Mesenchymal stem cell (in vitro differentiated cells and primary cell): Measurements from ENCODE around the gene SCNN1B.

Experiments used
- DNase-seq: peaks from one replicate; pipeline ENCODE4 v3.0.0-alpha.2; 2013
- H2AFZ ChIP-seq: one replicate; pipeline ENCODE4 v1.6.1; 2013; ENCODE audit warnings: low read depth, mild to moderate bottlenecking, control low read depth, inconsistent platforms, low read length, moderate library complexity
- H2AK5ac ChIP-seq: 2 replicates; pipeline ENCODE4 v1.6.1; 2013; ENCODE audit warnings: low read length, moderate library complexity, mild to moderate bottlenecking, inconsistent platforms; ENCODE audit not compliant: severe bottlenecking
- H2BK120ac ChIP-seq: one replicate; pipeline ENCODE4 v1.6.1; 2013; ENCODE audit warnings: low read depth, mild to moderate bottlenecking, inconsistent platforms, low read length, moderate library complexity
- H2BK12ac ChIP-seq, 2 experiments: one replicate each; pipeline ENCODE4 v1.6.1; 2013; ENCODE audit warnings: inconsistent platforms in 2 of 2, low read length in 2 of 2, mild to moderate bottlenecking in 2 of 2, moderate library complexity in 2 of 2, control low read depth in 1 of 2
- H2BK15ac ChIP-seq: one replicate; pipeline ENCODE4 v1.6.1; 2013; ENCODE audit warnings: mild to moderate bottlenecking, low read depth, inconsistent platforms; ENCODE audit not compliant: poor library complexity, severe bottlenecking
- H2BK5ac ChIP-seq: 2 replicates; pipeline ENCODE4 v1.6.1; 2013; ENCODE audit warnings: low read depth, mild to moderate bottlenecking, low read length, control low read depth, inconsistent platforms; ENCODE audit not compliant: poor library complexity, severe bottlenecking
- H3K14ac ChIP-seq, 2 experiments: one replicate each; pipeline ENCODE4 v1.6.1; 2013; ENCODE audit warnings: inconsistent platforms in 2 of 2, low read length in 2 of 2, control low read depth in 1 of 2, mild to moderate bottlenecking in 1 of 2, moderate library complexity in 1 of 2
- H3K18ac ChIP-seq, 2 experiments: one replicate each; pipeline ENCODE4 v1.6.1; 2013; ENCODE audit warnings: inconsistent platforms in 2 of 2, low read length in 2 of 2, control low read depth in 1 of 2, low read depth in 1 of 2, mild to moderate bottlenecking in 1 of 2
- H3K23ac ChIP-seq, 2 experiments: one replicate each; pipeline ENCODE4 v1.6.1; 2013; ENCODE audit warnings: inconsistent platforms in 2 of 2, low read length in 2 of 2, mild to moderate bottlenecking in 2 of 2, moderate library complexity in 2 of 2, control low read depth in 1 of 2
- H3K27ac ChIP-seq: 2 replicates; pipeline ENCODE4 v1.5.1; 2013; ENCODE audit warnings: mild to moderate bottlenecking, moderate library complexity, low read length, control low read depth, inconsistent platforms; ENCODE audit not compliant: poor library complexity, severe bottlenecking
- H3K27me3 ChIP-seq, 2 experiments: 2 replicates each; pipeline versions ENCODE4 v1.6.1 to v1.7.0; 2013; ENCODE audit warnings: low read length in 2 of 2, mild to moderate bottlenecking in 2 of 2, moderate library complexity in 2 of 2, control low read depth in 1 of 2, inconsistent platforms in 1 of 2; ENCODE audit not compliant: control insufficient read depth in 1 of 2, insufficient read depth in 1 of 2
- H3K36me3 ChIP-seq, 2 experiments: 2 replicates each; pipeline versions ENCODE4 v1.6.1 to v1.7.0; 2013; ENCODE audit warnings: low read length in 2 of 2, control low read depth in 1 of 2, inconsistent platforms in 1 of 2, low read depth in 1 of 2, mild to moderate bottlenecking in 1 of 2; ENCODE audit not compliant: insufficient read depth in 2 of 2, control insufficient read depth in 1 of 2
- H3K4ac ChIP-seq, 2 experiments: one replicate each; pipeline ENCODE4 v1.6.1; 2013; ENCODE audit warnings: inconsistent platforms in 2 of 2, low read length in 2 of 2, mild to moderate bottlenecking in 2 of 2, moderate library complexity in 2 of 2, control low read depth in 1 of 2, low read depth in 1 of 2
- H3K4me1 ChIP-seq: 2 replicates; pipeline ENCODE4 v1.6.1; 2013; ENCODE audit warnings: low read depth, low read length, control low read depth; ENCODE audit not compliant: control insufficient read depth, insufficient read depth
- H3K4me2 ChIP-seq: 2 replicates; pipeline ENCODE4 v1.6.1; 2013; ENCODE audit warnings: low read length, mild to moderate bottlenecking, inconsistent platforms; ENCODE audit not compliant: poor library complexity, severe bottlenecking
- H3K4me3 ChIP-seq, 2 experiments: 2 replicates each; pipeline versions ENCODE4 v1.5.1 to v1.7.0; 2013; ENCODE audit warnings: low read length in 2 of 2, mild to moderate bottlenecking in 2 of 2, control low read depth in 1 of 2, low read depth in 1 of 2; ENCODE audit not compliant: insufficient read depth in 1 of 2
- H3K79me1 ChIP-seq: replicated peaks from 2 replicates; pipeline ENCODE4 v1.6.1; 2013; ENCODE audit warnings: mild to moderate bottlenecking, control low read depth, low read length, inconsistent platforms; ENCODE audit not compliant: poor library complexity, severe bottlenecking
- H3K9ac ChIP-seq: 2 replicates; pipeline ENCODE4 v1.7.0; 2013; ENCODE audit warnings: mild to moderate bottlenecking, low read length, moderate library complexity
- H3K9me3 ChIP-seq: 2 replicates; pipeline ENCODE4 v1.7.0; 2013; ENCODE audit warnings: mild to moderate bottlenecking, low read length; ENCODE audit not compliant: control insufficient read depth
- H4K8ac ChIP-seq: one replicate; pipeline ENCODE4 v1.6.1; 2013; ENCODE audit warnings: inconsistent platforms, mild to moderate bottlenecking, low read length, moderate library complexity
- H4K91ac ChIP-seq: one replicate; pipeline ENCODE4 v1.6.1; 2013; ENCODE audit warnings: mild to moderate bottlenecking, low read length, inconsistent platforms
- WGBS: methylation state at CpG from one replicate; pipeline ENCODE4 v1.1.7; 2013; ENCODE audit warnings: mixed read lengths; 5-methylcytosine and 5-hydroxymethylcytosine counted together

The SCNN1B gene

DNA sequence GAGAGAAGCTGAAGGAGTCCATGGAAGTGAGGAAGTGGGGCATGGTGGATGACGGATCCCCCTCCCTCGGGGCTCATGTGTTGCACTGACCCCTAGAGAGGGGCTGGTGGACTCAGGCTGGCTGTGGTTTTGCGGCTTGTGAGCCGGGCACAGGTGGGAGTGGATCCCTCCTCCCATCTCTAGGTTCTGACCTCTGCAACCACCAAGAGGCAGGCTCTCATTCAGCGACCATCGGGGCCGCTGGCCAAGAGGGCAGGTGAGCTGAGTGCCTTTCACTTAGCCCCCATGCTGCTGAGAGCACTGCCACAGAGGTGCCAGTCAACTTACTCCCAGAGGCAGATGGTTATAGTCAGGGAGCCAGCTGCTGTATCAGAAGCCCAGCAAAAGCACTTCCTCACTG, 67.3 kb downstream of the SCNN1B start:
- H3K23ac ChIP-seq: no peak overlapping the region
- H3K9me3 ChIP-seq: no peaks in the 10 kb centered on the region
- no peaks in the 10 kb centered on the region for H3K36me3 ChIP-seq
- H4K91ac ChIP-seq: no peak overlapping the region
- 76% methylated on average over 7 of the region's 7 CpGs for WGBS
- no peak overlapping the region for H3K9ac ChIP-seq
- H2BK120ac ChIP-seq: no peak overlapping the region
- no peak overlapping the region for H2AK5ac ChIP-seq
- no peak overlapping the region for H3K14ac ChIP-seq
- H3K4me3 ChIP-seq: no peak overlapping the region
- no peak overlapping the region for H2BK15ac ChIP-seq
- no peak overlapping the region for H2AFZ ChIP-seq
- no peak overlapping the region for H2BK12ac ChIP-seq
- H3K18ac ChIP-seq: no peak overlapping the region
- H3K79me1 ChIP-seq: no peaks in the 10 kb centered on the region
- peaks cover 3% of the 10 kb centered on the region for H3K4me1 ChIP-seq
- no peak overlapping the region for H4K8ac ChIP-seq
- H3K4me2 ChIP-seq: no peak overlapping the region
- H3K27ac ChIP-seq: no peak overlapping the region
- no peak for DNase-seq
- H2BK5ac ChIP-seq: no peak overlapping the region
- peaks cover 0 to 34% of the 10 kb centered on the region in 2 experiments for H3K27me3 ChIP-seq
- H3K4ac ChIP-seq: no peak overlapping the region

DNA sequence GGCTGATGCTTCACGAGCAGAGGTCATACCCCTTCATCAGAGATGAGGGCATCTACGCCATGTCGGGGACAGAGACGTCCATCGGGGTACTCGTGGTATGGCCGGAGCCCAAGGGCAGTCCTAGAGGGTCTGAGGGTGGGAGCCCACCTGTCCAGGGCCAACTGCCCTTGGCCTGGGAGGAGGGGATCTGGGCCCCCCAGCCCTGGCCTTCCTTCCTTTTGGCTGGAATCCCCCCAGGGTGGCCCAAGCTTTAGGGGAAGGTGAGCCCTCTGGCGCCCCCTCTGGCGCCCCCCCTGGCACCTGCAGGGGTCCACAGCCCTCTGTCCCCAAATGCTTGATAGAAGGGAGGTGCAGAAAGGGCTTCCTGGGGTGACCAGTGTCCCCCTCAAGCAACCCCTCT, 69.3 kb downstream of the SCNN1B start:
- 64% methylated on average over 9 of the region's 9 CpGs for WGBS
- no peak for DNase-seq
- H3K18ac ChIP-seq: no peak overlapping the region

DNA sequence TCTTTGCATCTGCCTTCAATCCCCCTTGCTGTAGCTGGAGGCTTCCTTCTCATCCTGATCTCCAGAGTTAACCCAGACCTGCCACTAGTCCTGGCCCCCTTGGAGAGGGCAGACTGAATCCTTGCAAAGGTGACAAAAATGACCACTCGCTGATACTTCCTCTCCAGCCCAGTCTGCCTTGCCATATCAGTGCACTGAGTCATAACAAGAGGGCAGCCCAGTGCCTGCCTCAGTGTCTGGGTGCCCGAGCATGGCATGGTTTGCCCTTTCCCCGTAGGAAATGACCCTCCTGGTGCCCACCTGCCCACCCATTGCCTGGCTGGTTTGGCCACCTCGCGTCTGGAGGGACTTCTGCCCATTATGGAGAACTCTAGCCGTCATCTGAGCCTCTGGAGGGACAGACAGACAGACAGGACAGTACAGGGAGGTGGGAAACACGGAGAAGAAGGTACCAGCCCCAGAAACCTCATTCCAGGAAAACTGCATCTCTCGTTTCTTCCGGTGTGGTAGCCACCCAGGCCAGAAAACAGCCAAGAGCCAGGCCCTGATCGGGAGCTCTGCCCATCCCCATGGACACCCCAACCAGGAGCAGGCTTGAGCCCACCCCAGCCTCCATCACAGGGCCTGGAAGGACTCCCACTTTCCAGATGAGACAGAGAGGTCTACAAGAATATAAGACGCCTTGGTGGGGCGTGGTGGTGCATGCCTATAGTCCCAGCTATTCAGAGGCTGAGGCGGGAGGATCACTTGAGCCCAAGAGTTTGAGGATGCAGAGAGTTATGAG, 71.5 kb downstream of the SCNN1B start:
- 83% methylated on average over 13 of the region's 13 CpGs for WGBS

More for the DNA sequence above, 69.3 kb downstream of the SCNN1B start:
- no peak overlapping the region for H3K4ac ChIP-seq
- no peaks in the 10 kb centered on the region for H3K9me3 ChIP-seq
- no peak overlapping the region for H3K23ac ChIP-seq
- H3K9ac ChIP-seq: no peak overlapping the region
- no peak overlapping the region for H4K91ac ChIP-seq
- H2BK12ac ChIP-seq: no peak overlapping the region
- no peak overlapping the region for H3K14ac ChIP-seq
- H2AFZ ChIP-seq: no peak overlapping the region
- no peak overlapping the region for H3K4me3 ChIP-seq
- H2BK120ac ChIP-seq: no peak overlapping the region
- H3K27ac ChIP-seq: no peak overlapping the region
- no peak overlapping the region for H3K4me2 ChIP-seq
- H3K36me3 ChIP-seq: no peaks in the 10 kb centered on the region
- no peak overlapping the region for H2BK15ac ChIP-seq
- H3K27me3 ChIP-seq: peaks cover 0 to 44% of the 10 kb centered on the region in 2 experiments
- no peak overlapping the region for H2AK5ac ChIP-seq
- no peaks in the 10 kb centered on the region for H3K79me1 ChIP-seq
- H4K8ac ChIP-seq: no peak overlapping the region
- no peak overlapping the region for H2BK5ac ChIP-seq
- H3K4me1 ChIP-seq: peaks cover 3% of the 10 kb centered on the region

DNA sequence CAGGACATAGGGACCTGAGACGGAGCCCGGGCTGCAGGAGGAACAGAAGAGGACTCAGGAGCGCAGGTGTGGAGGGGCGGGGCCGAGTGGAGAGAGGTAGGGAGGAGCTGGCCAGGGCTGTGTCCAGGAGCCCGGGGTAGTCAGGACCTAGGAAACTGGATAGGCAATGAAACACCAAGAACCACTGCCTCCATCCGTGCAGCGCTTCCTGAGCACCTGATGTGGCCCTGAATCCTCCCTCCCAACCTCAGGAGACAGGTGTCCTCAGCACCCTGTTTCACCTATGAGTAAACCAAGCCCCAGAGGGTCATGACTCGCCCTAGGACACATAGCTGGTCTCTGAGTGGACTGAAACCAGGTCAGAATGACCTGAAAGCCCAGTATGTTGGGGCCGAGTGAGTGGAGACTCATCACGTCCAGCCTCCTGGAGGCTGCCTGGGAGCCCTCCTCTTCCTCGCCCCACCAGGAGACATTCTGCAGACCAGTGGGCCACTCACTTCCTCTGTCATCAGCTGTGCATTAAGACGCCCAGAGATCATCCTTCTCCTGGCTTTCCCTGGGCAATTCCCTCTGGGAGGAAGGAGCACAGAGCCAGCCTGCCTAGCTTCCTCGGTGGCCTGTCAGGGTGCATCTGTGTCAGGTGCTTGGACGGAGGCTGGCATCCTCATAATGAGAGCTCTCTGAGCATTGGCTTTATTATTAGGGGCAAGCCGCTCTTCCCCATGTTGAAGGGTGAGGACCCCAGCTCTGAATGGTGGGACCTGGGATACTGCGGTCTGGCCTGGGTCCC, 72.8 kb downstream of the SCNN1B start:
- H2BK15ac ChIP-seq: no peak overlapping the region
- no peak overlapping the region for H3K27ac ChIP-seq
- no peaks in the 10 kb centered on the region for H3K9me3 ChIP-seq
- no peak overlapping the region for H3K4ac ChIP-seq
- H4K91ac ChIP-seq: no peak overlapping the region
- H3K79me1 ChIP-seq: no peaks in the 10 kb centered on the region
- H2BK12ac ChIP-seq: no peak overlapping the region
- H3K4me2 ChIP-seq: no peak overlapping the region
- DNase-seq: no peak
- H3K4me3 ChIP-seq: no peak overlapping the region
- no peak overlapping the region for H2AK5ac ChIP-seq
- no peak overlapping the region for H3K9ac ChIP-seq
- H3K23ac ChIP-seq: no peak overlapping the region
- no peaks in the 10 kb centered on the region for H3K36me3 ChIP-seq
- no peak overlapping the region for H2BK120ac ChIP-seq
- peaks cover 3% of the 10 kb centered on the region for H3K4me1 ChIP-seq
- WGBS: 81% methylated on average over 17 of the region's 17 CpGs
- no peak overlapping the region for H4K8ac ChIP-seq
- no peak overlapping the region for H2AFZ ChIP-seq
- H3K14ac ChIP-seq: no peak overlapping the region
- peaks cover 12 to 30% of the 10 kb centered on the region in 2 experiments for H3K27me3 ChIP-seq
- no peak overlapping the region for H2BK5ac ChIP-seq
- no peak overlapping the region for H3K18ac ChIP-seq

More for the DNA sequence above, 71.5 kb downstream of the SCNN1B start:
- H2BK120ac ChIP-seq: no peak overlapping the region
- no peak overlapping the region for H3K27ac ChIP-seq
- peaks cover 5 to 34% of the 10 kb centered on the region in 2 experiments for H3K27me3 ChIP-seq
- H4K91ac ChIP-seq: no peak overlapping the region
- H2BK5ac ChIP-seq: no peak overlapping the region
- no peak overlapping the region for H3K23ac ChIP-seq
- no peak overlapping the region for H3K4me3 ChIP-seq
- no peak overlapping the region for H2AK5ac ChIP-seq
- H4K8ac ChIP-seq: no peak overlapping the region
- H3K9me3 ChIP-seq: no peaks in the 10 kb centered on the region
- no peaks in the 10 kb centered on the region for H3K36me3 ChIP-seq
- no peak overlapping the region for H2BK15ac ChIP-seq
- peaks cover 3% of the 10 kb centered on the region for H3K4me1 ChIP-seq
- H3K4me2 ChIP-seq: no peak overlapping the region
- H3K14ac ChIP-seq: peak overlapping the region in 1 of 2 experiments; percentile 46
- H2AFZ ChIP-seq: no peak overlapping the region
- H3K9ac ChIP-seq: no peak overlapping the region
- no peak overlapping the region for H2BK12ac ChIP-seq
- H3K18ac ChIP-seq: no peak overlapping the region
- no peaks in the 10 kb centered on the region for H3K79me1 ChIP-seq
- H3K4ac ChIP-seq: no peak overlapping the region
- no peak for DNase-seq
